Activated B cell treated with CpG ODN at 0.5 μM for 24 hours (primary cell): ENCODE measurements around the gene SIRT6. TPM values are rescaled to one million over a fixed set of nuclear protein-coding genes. Genes with fewer than 3 reads are reported as not detected.

Experiments used
- ATAC-seq: fragments of 200-7000 bp; cut with Tn5 transposase; one replicate; pipeline ENCODE4 v1.10.0; 2021; ENCODE audit warnings: low read depth, mild to moderate bottlenecking, moderate library complexity
- CTCF ChIA-PET: fragments of 350-600 bp; sonication (Branson Sonifier 250); formaldehyde crosslinking; loops from one replicate; lab custom pipeline; 2021; ENCODE audit warnings: antibody characterized with exemption; lab: Charles Lee
- POLR2A ChIA-PET: fragments of 350-600 bp; sonication (Branson Sonifier 250); formaldehyde crosslinking; loops from one replicate; lab custom pipeline; 2021; ENCODE audit warnings: antibody characterized with exemption; lab: Charles Lee
- DNase-seq: peaks from one replicate; pipeline ENCODE4 v3.0.0; 2022
- H3K27ac Mint-ChIP-seq: one replicate; pipeline ENCODE4 v1.8.0; 2020; ENCODE audit warnings: mixed read lengths
- H3K27me3 Mint-ChIP-seq: one replicate; pipeline ENCODE4 v1.8.0; 2021; ENCODE audit warnings: mixed read lengths
- H3K36me3 Mint-ChIP-seq: one replicate; pipeline ENCODE4 v1.8.0; 2021; ENCODE audit warnings: low read depth, mixed read lengths
- H3K4me1 Mint-ChIP-seq: one replicate; pipeline ENCODE4 v1.8.0; 2021; ENCODE audit warnings: mixed read lengths
- H3K4me3 Mint-ChIP-seq: one replicate; pipeline ENCODE4 v1.8.0; 2020; ENCODE audit warnings: mild to moderate bottlenecking, mixed read lengths
- H3K9me3 Mint-ChIP-seq: one replicate; pipeline ENCODE4 v1.8.0; 2020; ENCODE audit warnings: mixed read lengths
- intact Hi-C: fragments of 100-400 bp; cut with micrococcal nuclease; formaldehyde crosslinking; loops from one replicate; pipeline ENCODE4 v1.15.1; 2024
- total RNA-seq: library from RNA; stranded (reverse); gene quantifications from 2 replicates; pipeline ENCODE4 v1.2.3, GENCODE V29; 2022
- TF ChIP-seq, protein P1 (sequence below): fragments of 200-600 bp; IDR thresholded peaks from one replicate; pipeline ENCODE4 v1.8.0; 2022; ENCODE audit warnings: antibody characterized with exemption, mild to moderate bottlenecking

The SIRT6 gene
- total RNA-seq, 1 donor from 2014 or later: 34.1 TPM

DNA sequence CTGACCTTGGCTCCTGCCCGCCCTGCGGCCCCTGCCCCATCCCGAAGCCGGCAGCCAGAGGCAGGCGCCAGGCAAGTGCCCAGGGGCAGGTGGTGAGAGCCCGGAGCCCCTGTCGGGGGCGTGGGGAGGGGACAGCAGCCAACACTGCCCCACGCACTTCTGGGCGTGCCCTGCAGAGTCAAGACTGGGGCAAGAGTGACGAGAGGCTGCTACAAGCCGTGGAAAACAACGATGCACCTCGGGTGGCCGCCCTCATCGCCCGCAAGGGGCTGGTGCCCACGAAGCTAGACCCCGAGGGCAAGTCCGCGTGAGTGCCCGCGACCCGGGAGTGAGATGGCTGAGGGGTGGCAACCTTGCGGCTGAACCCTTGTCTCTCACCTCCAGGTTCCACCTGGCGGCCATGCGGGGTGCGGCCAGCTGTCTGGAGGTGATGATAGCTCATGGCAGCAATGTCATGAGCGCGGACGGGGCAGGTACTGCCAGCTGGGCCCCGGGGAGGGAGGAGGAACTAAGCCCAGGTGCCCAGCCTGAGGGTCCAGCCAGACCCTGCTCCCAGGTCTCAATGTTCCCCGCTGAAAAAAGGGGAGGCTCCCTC lies 17.4 kb upstream of the SIRT6 start:
- ChIA-PET CTCF (interaction anchor here (1.9 kb wide), 1 partner anchor 348 kb away, joined by 4 read pairs; no protein-coding TSS in a partner anchor), POLR2A (no interaction called here)
- ATAC-seq: no peak
- Mint-ChIP-seq H3K4me1 (peaks cover 16% of the 10 kb centered on the region), H3K9me3 (no peaks in the 10 kb centered on the region), H3K4me3 (no peak overlapping the region), H3K27ac (no peak overlapping the region), H3K36me3 (no peaks in the 10 kb centered on the region), H3K27me3 (peaks cover 34% of the 10 kb centered on the region)
- TF ChIP-seq, protein P1, sequence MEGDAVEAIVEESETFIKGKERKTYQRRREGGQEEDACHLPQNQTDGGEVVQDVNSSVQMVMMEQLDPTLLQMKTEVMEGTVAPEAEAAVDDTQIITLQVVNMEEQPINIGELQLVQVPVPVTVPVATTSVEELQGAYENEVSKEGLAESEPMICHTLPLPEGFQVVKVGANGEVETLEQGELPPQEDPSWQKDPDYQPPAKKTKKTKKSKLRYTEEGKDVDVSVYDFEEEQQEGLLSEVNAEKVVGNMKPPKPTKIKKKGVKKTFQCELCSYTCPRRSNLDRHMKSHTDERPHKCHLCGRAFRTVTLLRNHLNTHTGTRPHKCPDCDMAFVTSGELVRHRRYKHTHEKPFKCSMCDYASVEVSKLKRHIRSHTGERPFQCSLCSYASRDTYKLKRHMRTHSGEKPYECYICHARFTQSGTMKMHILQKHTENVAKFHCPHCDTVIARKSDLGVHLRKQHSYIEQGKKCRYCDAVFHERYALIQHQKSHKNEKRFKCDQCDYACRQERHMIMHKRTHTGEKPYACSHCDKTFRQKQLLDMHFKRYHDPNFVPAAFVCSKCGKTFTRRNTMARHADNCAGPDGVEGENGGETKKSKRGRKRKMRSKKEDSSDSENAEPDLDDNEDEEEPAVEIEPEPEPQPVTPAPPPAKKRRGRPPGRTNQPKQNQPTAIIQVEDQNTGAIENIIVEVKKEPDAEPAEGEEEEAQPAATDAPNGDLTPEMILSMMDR: no peak
- intact Hi-C loops: loop anchor here (5.0 to 10.0 kb wide), 2 partner anchors 495 to 532 kb away; partner anchors contain the start of genes PIP5K1C and TJP3
- DNase-seq: no peak

DNA sequence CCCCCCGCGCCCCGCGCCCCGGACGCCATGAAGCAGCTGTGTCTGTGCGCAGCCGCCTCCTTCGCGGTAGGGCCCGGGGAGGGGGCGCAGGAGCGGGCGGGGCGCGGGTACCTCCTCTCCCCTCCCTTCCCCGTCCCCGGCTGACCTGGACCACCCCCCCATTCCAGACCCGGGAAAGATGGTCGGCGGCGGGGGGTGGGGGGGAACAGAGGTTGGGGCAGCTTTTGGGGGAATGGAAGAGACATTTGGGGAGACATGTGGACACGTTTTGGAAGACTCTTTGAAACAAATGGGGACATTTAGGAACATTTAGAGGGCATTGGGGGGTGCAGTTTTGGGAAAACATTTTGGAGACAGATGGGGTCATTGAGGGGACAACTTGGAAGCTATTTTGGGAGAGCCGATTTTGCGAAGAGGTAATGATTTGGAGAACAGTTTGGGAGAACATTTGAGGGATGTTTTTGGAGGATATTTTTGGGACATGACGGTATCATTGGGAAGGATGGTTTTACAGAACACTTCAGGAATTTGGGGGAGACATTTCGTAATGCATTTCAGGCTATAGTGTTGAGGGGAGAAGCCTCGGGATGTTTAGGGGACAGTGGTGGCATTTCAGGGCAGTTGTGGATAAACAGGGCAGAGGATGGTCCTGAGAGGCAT lies 16.2 kb upstream of the SIRT6 start:
- POLR2A ChIA-PET: no interaction called here
- peaks cover 45% of the 10 kb centered on the region for H3K27me3 Mint-ChIP-seq
- H3K36me3 Mint-ChIP-seq: no peaks in the 10 kb centered on the region
- H3K4me1 Mint-ChIP-seq: peaks cover 13% of the 10 kb centered on the region
- DNase-seq (no peak), ATAC-seq (no peak)
- intact Hi-C loops: no loop called here
- CTCF ChIA-PET: no interaction called here
- TF ChIP-seq, protein P1: no peak
- H3K9me3 Mint-ChIP-seq: no peaks in the 10 kb centered on the region
- H3K27ac Mint-ChIP-seq: no peak overlapping the region
- no peak overlapping the region for H3K4me3 Mint-ChIP-seq

DNA sequence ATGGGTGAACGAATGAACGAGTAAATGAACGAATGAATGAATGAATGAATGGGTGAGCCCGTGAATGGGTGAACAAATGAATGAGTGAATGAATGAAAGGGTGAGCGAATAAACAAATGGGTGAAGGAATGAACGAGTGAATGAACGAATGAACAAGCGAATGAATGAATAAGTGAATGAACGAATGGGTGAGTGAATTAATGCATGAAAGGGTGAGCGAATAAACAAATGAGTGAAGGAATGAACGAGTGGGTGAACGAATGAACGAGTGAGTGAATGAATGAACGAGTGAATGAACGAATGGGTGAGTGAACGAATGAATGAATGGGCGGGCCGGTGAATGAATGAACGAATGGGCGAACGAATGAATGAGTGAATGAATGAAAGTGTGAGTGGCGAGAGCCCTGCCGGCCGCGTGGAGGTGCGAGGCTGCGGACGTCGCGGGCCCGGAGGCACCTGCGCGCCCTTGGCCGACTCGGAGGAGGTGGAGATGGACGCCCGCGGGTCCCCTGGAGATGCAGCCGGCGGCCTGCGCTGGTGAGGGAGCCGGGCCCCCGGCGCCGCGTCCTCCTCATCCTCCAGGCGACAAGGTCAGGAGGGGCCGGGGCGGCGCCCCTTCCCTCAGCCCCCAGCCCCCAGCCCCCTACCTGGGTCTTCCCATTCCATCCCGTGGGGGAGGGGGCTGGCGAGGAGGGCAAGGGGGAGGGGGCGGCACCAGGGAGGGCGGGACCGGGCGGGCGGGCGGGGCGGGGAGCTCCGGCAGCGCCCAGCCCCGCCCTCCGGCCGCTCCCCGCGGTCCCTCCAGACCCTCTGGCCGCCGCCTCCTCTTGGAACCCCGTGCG lies 15.5 kb upstream of the SIRT6 start:
- CTCF ChIA-PET: no interaction called here
- H3K36me3 Mint-ChIP-seq: no peaks in the 10 kb centered on the region
- peaks cover 49% of the 10 kb centered on the region for H3K27me3 Mint-ChIP-seq
- H3K4me1 Mint-ChIP-seq: peaks cover 12% of the 10 kb centered on the region
- peak; percentile 25 for ATAC-seq
- POLR2A ChIA-PET: no interaction called here
- H3K9me3 Mint-ChIP-seq: no peaks in the 10 kb centered on the region
- intact Hi-C loops: no loop called here
- no peak for DNase-seq
- TF ChIP-seq, protein P1: no peak
- no peak overlapping the region for H3K4me3 Mint-ChIP-seq
- no peak overlapping the region for H3K27ac Mint-ChIP-seq

DNA sequence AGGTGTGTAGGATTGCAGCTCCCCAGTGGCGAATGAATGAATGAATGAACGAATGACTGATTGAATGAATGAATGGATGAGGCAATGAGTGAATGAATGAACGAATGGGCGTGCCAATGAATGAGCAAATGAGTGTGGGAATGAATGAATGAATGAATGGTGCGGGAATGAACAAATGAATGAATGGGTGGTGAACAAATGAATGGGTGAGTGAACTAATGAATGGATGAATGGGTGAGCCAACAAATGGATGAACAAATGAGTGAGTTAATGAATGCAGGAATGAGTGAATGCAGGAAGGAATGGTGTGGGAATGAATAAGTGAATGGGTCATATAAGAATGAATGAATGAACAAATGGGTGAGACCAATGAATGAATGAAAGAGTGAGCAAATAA lies 14.9 kb upstream of the SIRT6 start:
- TF ChIP-seq, protein P1: no peak
- Mint-ChIP-seq H3K4me1 (peaks cover 10% of the 10 kb centered on the region), H3K9me3 (no peaks in the 10 kb centered on the region), H3K27me3 (peaks cover 49% of the 10 kb centered on the region), H3K36me3 (no peaks in the 10 kb centered on the region), H3K27ac (peak overlapping the region; percentile 4), H3K4me3 (no peak overlapping the region)
- DNase-seq: no peak
- ChIA-PET CTCF (no interaction called here), POLR2A (no interaction called here)
- ATAC-seq: no peak
- intact Hi-C loops: no loop called here

DNA sequence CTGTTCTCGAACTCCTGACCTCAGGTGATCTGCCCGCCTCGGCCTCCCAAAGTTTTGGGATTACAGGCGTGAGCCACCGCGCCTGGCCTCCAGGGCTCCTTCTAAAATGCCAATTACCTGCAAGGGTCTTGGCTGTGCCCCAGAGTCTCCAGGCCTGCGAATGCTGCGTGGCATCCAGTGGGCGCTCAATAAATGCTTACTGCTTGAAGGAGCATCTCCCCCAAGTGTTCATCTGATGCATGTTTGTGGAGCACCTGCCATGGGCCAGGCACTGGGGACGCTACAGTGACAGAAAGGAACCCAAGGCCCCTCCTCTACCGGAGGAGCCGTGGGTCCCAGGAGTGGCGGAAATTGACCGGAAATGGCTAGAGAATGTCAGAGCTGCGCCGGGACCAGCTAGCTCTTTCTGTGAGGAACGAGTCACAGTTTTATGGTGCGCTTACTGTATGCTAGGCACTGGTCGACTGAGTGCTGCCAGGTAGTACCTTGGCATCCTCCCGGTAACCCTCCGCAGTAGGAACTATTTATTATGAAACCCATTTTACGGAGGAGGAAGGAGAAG lies 14.3 kb upstream of the SIRT6 start:
- TF ChIP-seq, protein P1: no peak
- H3K4me1 Mint-ChIP-seq: peaks cover 10% of the 10 kb centered on the region
- ATAC-seq (no peak), DNase-seq (no peak)
- no peaks in the 10 kb centered on the region for H3K9me3 Mint-ChIP-seq
- CTCF ChIA-PET: no interaction called here
- H3K4me3 Mint-ChIP-seq: no peak overlapping the region
- intact Hi-C loops: no loop called here
- peaks cover 49% of the 10 kb centered on the region for H3K27me3 Mint-ChIP-seq
- H3K27ac Mint-ChIP-seq: peak overlapping the region; percentile 4
- H3K36me3 Mint-ChIP-seq: no peaks in the 10 kb centered on the region
- POLR2A ChIA-PET: no interaction called here
